SK-N-SH (cell line): ENCODE data around the gene FAM227B. TPM values are rescaled to one million over a fixed set of nuclear protein-coding genes. Genes with fewer than 3 reads are reported as not detected.

ENCODE experiments used
- CTCF ChIA-PET: fragments of 300-600, 350-600 bp; formaldehyde crosslinking; extraction: SDS; loops from one replicate; lab custom pipeline; 2021; lab: Yijun Ruan, JAX
- POLR2A ChIA-PET: fragments of 350-600 bp; sonication (Branson Sonifier 250); formaldehyde crosslinking; extraction: SDS; loops from one replicate; lab custom pipeline; 2020; ENCODE audit warnings: antibody characterized with exemption, inconsistent platforms; lab: Yijun Ruan, JAX
- DNase-seq: peaks from one replicate; pipeline ENCODE4 v3.0.0; 2012
- H2AFZ ChIP-seq: fragments of 200-600 bp; sonication (generic); 2 replicates; pipeline ENCODE4 v1.8.1; 2016; ENCODE audit warnings: antibody characterized with exemption, mild to moderate bottlenecking, low read depth
- H3F3A ChIP-seq: fragments of 200-600 bp; sonication (generic); replicated peaks from 2 replicates; pipeline ENCODE3; 2016; ENCODE audit warnings: antibody characterized with exemption, mild to moderate bottlenecking; ENCODE audit not compliant: insufficient read depth
- H3K27ac ChIP-seq, 2 experiments: fragments of 200-500 bp in 1 of 2; fragments of 200-600 bp in 1 of 2; sonication (Bioruptor generic) in 1 of 2; sonication (generic), shearing (Covaris generic) in 1 of 2; 2 replicates each; pipeline versions ENCODE4 v1.5.1 to v1.6.1; 2014 to 2016; ENCODE audit warnings: low read depth in 2 of 2, inconsistent platforms in 1 of 2, low read length in 1 of 2, mild to moderate bottlenecking in 1 of 2, mixed read lengths in 1 of 2
- H3K27me3 ChIP-seq: fragments of 200-600 bp; sonication (generic), shearing (Covaris generic); 2 replicates; pipeline ENCODE4 v1.6.1; 2016; ENCODE audit warnings: mixed run types; ENCODE audit not compliant: insufficient read depth
- H3K36me3 ChIP-seq, 2 experiments: fragments of 200-500 bp in 1 of 2; fragments of 200-600 bp in 1 of 2; sonication (Bioruptor generic) in 1 of 2; sonication (generic) in 1 of 2; replicated peaks in 1 of 2; 2 replicates each; pipeline versions ENCODE3 to v1.5.1; 2014 to 2016; ENCODE audit warnings: low read length in 1 of 2, mild to moderate bottlenecking in 1 of 2; ENCODE audit not compliant: insufficient read depth in 2 of 2, control insufficient read depth in 1 of 2
- H3K4me1 ChIP-seq, 2 experiments: fragments of 200-500 bp in 1 of 2; fragments of 200-600 bp in 1 of 2; sonication (Bioruptor generic) in 1 of 2; sonication (generic), shearing (Covaris generic) in 1 of 2; 2 replicates each; pipeline versions ENCODE4 v1.5.1 to v1.6.1; 2014 to 2016; ENCODE audit warnings: low read depth in 1 of 2, low read length in 1 of 2, mixed run types in 1 of 2; ENCODE audit not compliant: insufficient read depth in 2 of 2, control insufficient read depth in 1 of 2
- H3K4me2 ChIP-seq: fragments of 200-600 bp; sonication (generic), shearing (Covaris generic); 2 replicates; pipeline ENCODE4 v1.6.1; 2017; ENCODE audit warnings: mixed run types
- H3K4me3 ChIP-seq, 2 experiments: fragments of 200-500 bp in 1 of 2; fragments of 200-600 bp in 1 of 2; sonication (Bioruptor generic) in 1 of 2; sonication (generic), shearing (Covaris generic) in 1 of 2; 2 replicates each; pipeline versions ENCODE4 v1.5.1 to v1.8.1; 2014 to 2016; ENCODE audit warnings: low read depth in 2 of 2, inconsistent platforms in 1 of 2, low read length in 1 of 2, mild to moderate bottlenecking in 1 of 2, mixed read lengths in 1 of 2, moderate library complexity in 1 of 2
- H3K79me2 ChIP-seq: fragments of 200-600 bp; sonication (generic); 2 replicates; pipeline ENCODE4 v1.8.1; 2017; ENCODE audit warnings: mild to moderate bottlenecking; ENCODE audit not compliant: insufficient read depth
- H3K9ac ChIP-seq: fragments of 200-600 bp; sonication (generic); 2 replicates; pipeline ENCODE4 v1.6.1; 2017; ENCODE audit warnings: mixed run types
- H3K9me2 ChIP-seq: fragments of 200-600 bp; sonication (generic); 2 replicates; pipeline ENCODE4 v1.6.1; 2017; ENCODE audit warnings: mixed run types
- H3K9me3 ChIP-seq: fragments of 200-600 bp; sonication (generic); 2 replicates; pipeline ENCODE4 v1.6.1; 2017; ENCODE audit warnings: mixed run types, mild to moderate bottlenecking, moderate library complexity
- H4K20me1 ChIP-seq: fragments of 200-600 bp; sonication (generic); 2 replicates; pipeline ENCODE4 v1.6.1; 2017; ENCODE audit warnings: mild to moderate bottlenecking, mixed run types; ENCODE audit not compliant: insufficient read depth
- CTCF ChIP-seq: fragments of 200-600 bp; sonication (generic); IDR thresholded peaks from 2 replicates; pipeline ENCODE4 v1.6.1; 2017; ENCODE audit warnings: antibody characterized with exemption, mild to moderate bottlenecking, moderate library complexity
- ELF1 ChIP-seq: IDR thresholded peaks from 2 replicates; pipeline ENCODE4 v1.4.0; 2012
- EP300 ChIP-seq, 2 experiments: IDR thresholded peaks; 2 replicates each; pipeline versions ENCODE4 v1.4.0 to v1.6.1; 2012; ENCODE audit warnings: borderline replicate concordance in 1 of 2, low read depth in 1 of 2, low read length in 1 of 2
- FOSL2 ChIP-seq: IDR thresholded peaks from 2 replicates; pipeline ENCODE4 v1.4.0; 2012; ENCODE audit warnings: low read depth, mild to moderate bottlenecking, moderate library complexity, borderline replicate concordance
- FOXJ3 ChIP-seq: sonication (generic); formaldehyde crosslinking; IDR thresholded peaks from 2 replicates; pipeline ENCODE4 v1.5.1; 2020; ENCODE audit warnings: mild to moderate bottlenecking, missing genetic modification reagents
- GATA2 ChIP-seq: sonication (generic); formaldehyde crosslinking; IDR thresholded peaks from 2 replicates; pipeline ENCODE4 v1.5.0; 2020; ENCODE audit warnings: mild to moderate bottlenecking, missing genetic modification reagents
- MXI1 ChIP-seq: IDR thresholded peaks from 2 replicates; pipeline ENCODE4 v1.6.1; 2012; ENCODE audit warnings: mild to moderate bottlenecking, low read depth, low read length, improper control_type of control experiment
- NFIC ChIP-seq: IDR thresholded peaks from 2 replicates; pipeline ENCODE4 v1.4.0; 2012; ENCODE audit warnings: borderline replicate concordance
- POLR2AphosphoS5 ChIP-seq: IDR thresholded peaks from 2 replicates; pipeline ENCODE4 v1.6.1; 2012; ENCODE audit warnings: low read depth, low read length
- RAD21 ChIP-seq: IDR thresholded peaks from 2 replicates; pipeline ENCODE4 v1.6.1; 2012; ENCODE audit warnings: mild to moderate bottlenecking, low read length
- REST ChIP-seq: IDR thresholded peaks from 2 replicates; pipeline ENCODE4 v1.6.1; 2012; ENCODE audit warnings: mild to moderate bottlenecking, low read depth, low read length, moderate library complexity
- RFX5 ChIP-seq: IDR thresholded peaks from 2 replicates; pipeline ENCODE4 v1.6.1; 2012; ENCODE audit warnings: mild to moderate bottlenecking, improper control_type of control experiment, low read length
- RXRA ChIP-seq: IDR thresholded peaks from 2 replicates; pipeline ENCODE4 v1.4.0; 2012; ENCODE audit warnings: low read depth, mild to moderate bottlenecking, borderline replicate concordance
- SIN3A ChIP-seq: IDR thresholded peaks from 2 replicates; pipeline ENCODE4 v1.6.1; 2012; ENCODE audit warnings: low read depth, mild to moderate bottlenecking, low read length, moderate library complexity, borderline replicate concordance
- TEAD4 ChIP-seq: IDR thresholded peaks from 2 replicates; pipeline ENCODE4 v1.4.0; 2012; ENCODE audit warnings: mild to moderate bottlenecking, borderline replicate concordance; ENCODE audit not compliant: insufficient read depth
- USF2 ChIP-seq: fragments of 150-350 bp; IDR thresholded peaks from 2 replicates; pipeline ENCODE4 v1.6.1; 2017; ENCODE audit warnings: antibody characterized with exemption, low read length, low read depth, borderline replicate concordance
- YY1 ChIP-seq: IDR thresholded peaks from 2 replicates; pipeline ENCODE4 v1.4.0; 2012; ENCODE audit warnings: low read depth, mild to moderate bottlenecking
- WGBS: methylation state at CpG from one replicate; pipeline ENCODE4 v1.1.6; 2017; ENCODE audit warnings: low lambda C conversion rate; 5-methylcytosine and 5-hydroxymethylcytosine counted together
- polyA plus RNA-seq, 3 experiments: library from polyadenylated mRNA; depleted of rRNA; stranded (reverse); fragments of >200 nt; gene quantifications; 2 replicates each; pipeline ENCODE4 v1.2.3, GENCODE V29; 2012
- TF ChIP-seq, protein P1 (sequence below): fragments of 150-350 bp; IDR thresholded peaks from 2 replicates; pipeline ENCODE4 v1.6.1; 2016; ENCODE audit warnings: mild to moderate bottlenecking, low read depth, low read length

The FAM227B gene
- polyA plus RNA-seq, 1 of the 3 experiments (the other 2 are of a cell fraction): 4.4 TPM

GRCh38 chr15:49436751-49437150, 183.9 kb downstream of the FAM227B start:
- no peaks in the 10 kb centered on the region for H3K79me2 ChIP-seq
- no peaks in the 10 kb centered on the region for H4K20me1 ChIP-seq

GRCh38 chr15:49435174-49435573, 185.4 kb downstream of the FAM227B start:
- Histone ChIP-seq H3K4me3 (no peak overlapping the region), H3K79me2 (no peaks in the 10 kb centered on the region), H3K4me1 (no peaks in the 10 kb centered on the region), H4K20me1 (no peaks in the 10 kb centered on the region), H2AFZ (no peak overlapping the region), H3K4me2 (no peak overlapping the region), H3F3A (no peaks in the 10 kb centered on the region), H3K27ac (no peak overlapping the region), H3K9me3 (no peaks in the 10 kb centered on the region), H3K36me3 (no peaks in the 10 kb centered on the region), H3K9ac (no peak overlapping the region), H3K9me2 (no peaks in the 10 kb centered on the region), H3K27me3 (no peaks in the 10 kb centered on the region)
- 75% methylated on average over 1 of the region's 1 CpG for WGBS
- ChIA-PET POLR2A (no interaction called here), CTCF (no interaction called here)
- DNase-seq: no peak
- no peak for TF ChIP-seq RAD21
- TF ChIP-seq, protein P1, sequence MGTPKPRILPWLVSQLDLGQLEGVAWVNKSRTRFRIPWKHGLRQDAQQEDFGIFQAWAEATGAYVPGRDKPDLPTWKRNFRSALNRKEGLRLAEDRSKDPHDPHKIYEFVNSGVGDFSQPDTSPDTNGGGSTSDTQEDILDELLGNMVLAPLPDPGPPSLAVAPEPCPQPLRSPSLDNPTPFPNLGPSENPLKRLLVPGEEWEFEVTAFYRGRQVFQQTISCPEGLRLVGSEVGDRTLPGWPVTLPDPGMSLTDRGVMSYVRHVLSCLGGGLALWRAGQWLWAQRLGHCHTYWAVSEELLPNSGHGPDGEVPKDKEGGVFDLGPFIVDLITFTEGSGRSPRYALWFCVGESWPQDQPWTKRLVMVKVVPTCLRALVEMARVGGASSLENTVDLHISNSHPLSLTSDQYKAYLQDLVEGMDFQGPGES: no peak
- no peak for TF ChIP-seq MXI1
- TF ChIP-seq YY1: no peak
- no peak for TF ChIP-seq REST
- TF ChIP-seq GATA2 (CRISPR knock-in tag): no peak
- no peak for TF ChIP-seq EP300 (IDR thresholded peaks at IDR 0.05; ENCODE audit: borderline replicate concordance in 1 of 2, low read depth in 1 of 2, low read length in 1 of 2)
- no peak for TF ChIP-seq FOSL2
- no peak for TF ChIP-seq RXRA
- no peak for TF ChIP-seq FOXJ3

More at GRCh38 chr15:49436751-49437150, 183.9 kb downstream of the FAM227B start:
- H3K4me1 ChIP-seq: no peaks in the 10 kb centered on the region
- no peaks in the 10 kb centered on the region for H3F3A ChIP-seq
- TF ChIP-seq NFIC (no peak), CTCF (no peak), GATA2 (CRISPR knock-in tag) (no peak), POLR2AphosphoS5 (no peak), ELF1 (no peak), RXRA (no peak), USF2 (no peak), TEAD4 (no peak), MXI1 (no peak), SIN3A (no peak), RFX5 (no peak)
- TF ChIP-seq, all 33 proteins: peak for 0
- H3K36me3 ChIP-seq: no peaks in the 10 kb centered on the region
- WGBS: 97% methylated on average over 2 of the region's 2 CpGs
- H3K4me3 ChIP-seq: no peak overlapping the region
- no peaks in the 10 kb centered on the region for H3K9me3 ChIP-seq
- DNase-seq: no peak
- no peaks in the 10 kb centered on the region for H3K27me3 ChIP-seq
- H3K4me2 ChIP-seq: no peak overlapping the region
- no peak overlapping the region for H3K27ac ChIP-seq
- ChIA-PET CTCF (interaction anchor here (1.0 kb wide), 1 partner anchor 8 kb away, joined by 3 read pairs; no protein-coding TSS in a partner anchor), POLR2A (no interaction called here)
- H2AFZ ChIP-seq: no peak overlapping the region
- H3K9ac ChIP-seq: no peak overlapping the region
- no peaks in the 10 kb centered on the region for H3K9me2 ChIP-seq
